ENCODE data around the gene NETO2.

- no peak for TF ChIP-seq CREM (IDR thresholded peaks at IDR 0.05; ENCODE audit: low read depth)
- TF ChIP-seq MXI1 (IDR thresholded peaks at IDR 0.05; ENCODE audit: low read depth, low read length): no peak
- no peak for TF ChIP-seq ZNF146 (CRISPR knock-in tag; IDR thresholded peaks at IDR 0.05; ENCODE audit: unreplicated experiment)
- TF ChIP-seq DNMT1 (IDR thresholded peaks at IDR 0.05): no peak
- TF ChIP-seq MAZ (CRISPR knock-in tag; conservative IDR thresholded peaks at IDR 0.05 in 1 of 2, IDR thresholded peaks at IDR 0.05 in 1 of 2): no peak
- no peak for TF ChIP-seq ZNF511 (CRISPR knock-in tag; IDR thresholded peaks at IDR 0.05)
- no peak for TF ChIP-seq FOXA1 (IDR thresholded peaks at IDR 0.05; ENCODE audit: borderline replicate concordance)
- TF ChIP-seq GTF2F1 (IDR thresholded peaks at IDR 0.05; ENCODE audit: low read depth, low read length): no peak
- TF ChIP-seq ZNF639 (CRISPR knock-in tag; conservative IDR thresholded peaks at IDR 0.05 in 1 of 2, IDR thresholded peaks at IDR 0.05 in 1 of 2): no peak
These were observed 83.1 kb downstream of the NETO2 start for GRCh38 chr16:47060596-47060995.
